ENCODE measurements around the gene SYT6.

GRCh38 chr1:114090738-114091505 is 62.7 kb downstream of the SYT6 start:
- TF ChIP-seq CTCF (IDR thresholded peaks at IDR 0.05): no peak
- no peak for TF ChIP-seq EP300 (IDR thresholded peaks at IDR 0.05)
